Type B pancreatic cell (in vitro differentiated cells): ENCODE data around the gene RPL22. TPM values are rescaled to one million over a fixed set of nuclear protein-coding genes. Genes with fewer than 3 reads are reported as not detected.

Experiments used
- DNase-seq: peaks from one replicate; pipeline ENCODE4 v3.0.0; 2021; ENCODE audit warnings: mixed read lengths; ENCODE audit not compliant: unreplicated experiment; ENCODE audit errors: extremely low spot score
- H3K27ac Mint-ChIP-seq: 2 replicates; pipeline ENCODE4 v1.8.0; 2021; ENCODE audit warnings: mild to moderate bottlenecking, mixed read lengths
- H3K27me3 Mint-ChIP-seq: 2 replicates; pipeline ENCODE4 v1.8.0; 2021; ENCODE audit warnings: mixed read lengths
- H3K36me3 Mint-ChIP-seq: 2 replicates; pipeline ENCODE4 v1.8.0; 2021; ENCODE audit warnings: mixed read lengths
- H3K4me1 Mint-ChIP-seq: one replicate; pipeline ENCODE4 v1.8.0; 2021; ENCODE audit warnings: mixed read lengths; ENCODE audit not compliant: unreplicated experiment
- H3K4me3 Mint-ChIP-seq: 2 replicates; pipeline ENCODE4 v1.8.0; 2021; ENCODE audit warnings: mild to moderate bottlenecking, mixed read lengths
- H3K9me3 Mint-ChIP-seq: 2 replicates; pipeline ENCODE4 v1.8.0; 2021; ENCODE audit warnings: mixed read lengths
- total RNA-seq: library from RNA; stranded (reverse); gene quantifications from 2 replicates; pipeline ENCODE4 v1.2.1, GENCODE V29; 2021; ENCODE audit warnings: low replicate concordance
- TF ChIP-seq, protein P1 (sequence below): fragments of 200-600 bp; sonication (generic); conservative IDR thresholded peaks from 2 replicates; pipeline ENCODE4 v1.5.0; 2021; ENCODE audit warnings: antibody characterized with exemption, mild to moderate bottlenecking

Gene RPL22
- total RNA-seq, 1 donor from 2014 or later: 499 TPM

DNA sequence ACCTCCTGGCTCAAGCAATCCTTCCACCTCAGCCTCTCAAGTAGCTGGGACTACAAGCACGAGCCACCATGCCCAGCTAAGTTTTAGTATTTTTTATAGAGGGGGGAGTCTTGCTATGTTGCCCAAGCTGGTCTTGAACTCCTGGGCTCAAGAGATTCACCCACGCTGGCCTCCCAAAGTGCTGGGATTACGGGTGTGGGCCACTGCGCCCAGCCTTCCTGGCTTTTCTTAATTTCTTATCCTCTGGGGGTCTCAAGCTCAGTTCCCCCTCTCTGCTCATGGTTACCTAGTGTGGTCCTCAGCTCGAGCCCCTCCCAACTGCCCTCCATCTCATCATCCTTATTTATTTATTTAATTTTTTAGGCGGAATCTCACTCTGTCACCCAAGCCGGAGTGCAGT, 2.9 kb upstream of the RPL22 start:
- DNase-seq: no peak
- peaks cover 9% of the 10 kb centered on the region for H3K36me3 Mint-ChIP-seq
- no peaks in the 10 kb centered on the region for H3K9me3 Mint-ChIP-seq
- H3K27me3 Mint-ChIP-seq: peaks cover 3% of the 10 kb centered on the region
- no peak overlapping the region for H3K4me3 Mint-ChIP-seq
- H3K4me1 Mint-ChIP-seq: peaks cover 25% of the 10 kb centered on the region
- no peak overlapping the region for H3K27ac Mint-ChIP-seq
- TF ChIP-seq, protein P1, sequence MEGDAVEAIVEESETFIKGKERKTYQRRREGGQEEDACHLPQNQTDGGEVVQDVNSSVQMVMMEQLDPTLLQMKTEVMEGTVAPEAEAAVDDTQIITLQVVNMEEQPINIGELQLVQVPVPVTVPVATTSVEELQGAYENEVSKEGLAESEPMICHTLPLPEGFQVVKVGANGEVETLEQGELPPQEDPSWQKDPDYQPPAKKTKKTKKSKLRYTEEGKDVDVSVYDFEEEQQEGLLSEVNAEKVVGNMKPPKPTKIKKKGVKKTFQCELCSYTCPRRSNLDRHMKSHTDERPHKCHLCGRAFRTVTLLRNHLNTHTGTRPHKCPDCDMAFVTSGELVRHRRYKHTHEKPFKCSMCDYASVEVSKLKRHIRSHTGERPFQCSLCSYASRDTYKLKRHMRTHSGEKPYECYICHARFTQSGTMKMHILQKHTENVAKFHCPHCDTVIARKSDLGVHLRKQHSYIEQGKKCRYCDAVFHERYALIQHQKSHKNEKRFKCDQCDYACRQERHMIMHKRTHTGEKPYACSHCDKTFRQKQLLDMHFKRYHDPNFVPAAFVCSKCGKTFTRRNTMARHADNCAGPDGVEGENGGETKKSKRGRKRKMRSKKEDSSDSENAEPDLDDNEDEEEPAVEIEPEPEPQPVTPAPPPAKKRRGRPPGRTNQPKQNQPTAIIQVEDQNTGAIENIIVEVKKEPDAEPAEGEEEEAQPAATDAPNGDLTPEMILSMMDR: no peak

DNA sequence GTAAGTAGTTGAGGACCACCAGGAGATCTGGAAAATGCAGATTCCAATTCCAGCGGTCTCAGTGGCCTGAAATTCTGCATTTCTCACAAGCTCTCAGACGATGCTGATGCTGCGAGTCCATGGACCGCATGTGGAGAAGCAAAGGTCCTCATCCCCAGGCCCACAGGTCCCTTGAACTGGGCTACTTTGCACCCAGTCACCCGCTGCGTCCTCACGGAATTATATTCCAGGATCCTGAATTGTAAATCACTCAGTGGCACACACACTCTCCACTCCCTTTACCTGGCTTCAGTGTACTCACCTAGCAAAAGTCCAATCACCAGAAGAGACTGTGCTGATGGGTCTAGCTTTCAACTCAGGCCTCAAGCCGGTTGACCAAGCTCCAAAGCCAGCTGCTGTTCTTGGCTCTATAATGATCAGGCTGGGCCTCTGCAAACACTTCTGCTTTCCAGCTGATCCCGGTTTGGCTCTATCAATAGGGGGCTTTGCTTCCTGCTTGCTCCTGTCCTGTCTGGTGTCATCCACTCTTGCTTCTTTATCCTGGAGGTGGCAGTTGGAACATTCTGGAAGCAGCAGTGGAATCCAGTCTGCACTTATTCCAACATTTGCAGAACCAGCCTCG, 904 bp upstream of the RPL22 start:
- Mint-ChIP-seq H3K27me3 (no peaks in the 10 kb centered on the region), H3K4me3 (peak overlapping the region; percentile 90), H3K9me3 (no peaks in the 10 kb centered on the region), H3K36me3 (peaks cover 18% of the 10 kb centered on the region), H3K27ac (peak overlapping the region; percentile 98), H3K4me1 (peaks cover 35% of the 10 kb centered on the region)
- no peak for DNase-seq
- TF ChIP-seq, protein P1: no peak

DNA sequence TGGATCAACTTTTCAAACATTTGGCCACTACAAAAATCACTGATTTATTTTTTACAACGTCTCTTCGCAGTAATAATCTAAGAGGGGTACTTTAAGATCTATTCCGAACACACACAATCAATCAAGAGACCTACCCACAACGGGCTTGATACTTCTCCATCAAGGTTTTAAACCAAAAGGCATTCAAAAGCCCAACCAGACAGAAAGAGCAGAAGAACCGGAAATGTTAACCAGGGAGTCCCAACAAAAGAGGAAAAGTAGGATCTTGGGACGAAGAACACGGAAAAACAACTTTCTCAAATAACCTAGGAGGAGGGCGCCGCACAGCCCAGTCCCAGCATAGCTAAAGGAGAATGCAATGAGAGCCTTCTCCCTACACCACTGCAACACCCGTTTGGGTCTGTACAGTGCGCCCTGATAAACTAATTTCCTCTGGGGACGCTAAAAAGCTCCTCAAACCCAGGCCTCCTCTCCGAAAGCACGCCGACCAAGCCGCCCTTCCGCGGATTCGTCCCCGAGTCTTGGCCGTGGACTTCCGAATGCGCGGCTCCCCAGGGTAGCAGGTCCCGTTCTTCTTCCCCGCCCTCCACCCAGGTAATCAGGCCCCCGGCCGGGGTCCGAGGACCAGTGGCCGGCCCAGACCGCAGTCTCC, 623 bp downstream of the RPL22 start:
- no peaks in the 10 kb centered on the region for H3K9me3 Mint-ChIP-seq
- peaks cover 18% of the 10 kb centered on the region for H3K36me3 Mint-ChIP-seq
- peak overlapping the region; percentile 90 for H3K4me3 Mint-ChIP-seq
- TF ChIP-seq, protein P1: no peak
- no peaks in the 10 kb centered on the region for H3K27me3 Mint-ChIP-seq
- H3K27ac Mint-ChIP-seq: peak overlapping the region; percentile 98
- peaks cover 32% of the 10 kb centered on the region for H3K4me1 Mint-ChIP-seq
- DNase-seq: no peak

DNA sequence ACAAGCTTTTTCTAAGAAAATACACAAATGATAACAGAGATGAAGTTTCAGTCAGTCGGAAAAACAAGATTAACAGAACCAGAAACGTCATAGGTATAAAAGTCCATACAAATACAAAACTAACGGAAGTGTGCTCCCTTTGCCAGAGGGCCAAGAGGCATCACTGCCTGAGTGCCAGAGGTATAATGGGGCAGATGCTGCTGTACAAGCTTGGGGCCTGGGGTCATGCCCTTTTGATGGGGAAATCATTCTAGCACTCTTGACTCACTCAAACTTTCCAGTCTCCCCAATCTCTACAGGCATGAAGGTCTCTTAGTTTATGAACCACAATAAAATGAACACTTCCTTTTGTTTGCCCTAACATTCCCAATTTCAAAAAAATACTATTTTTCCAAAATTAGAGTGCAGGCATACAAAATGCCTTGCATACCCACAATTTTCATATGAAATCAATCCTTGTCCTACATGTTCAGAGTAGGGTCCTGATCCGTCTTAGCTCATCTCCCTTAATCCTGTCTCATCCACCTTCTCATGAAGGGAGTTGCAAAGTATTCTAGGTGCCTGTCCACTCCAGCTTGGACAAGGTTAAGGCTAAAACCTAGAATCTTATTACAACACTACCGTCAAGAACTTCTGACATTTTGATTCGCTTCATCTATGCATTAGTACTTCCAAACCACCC, 1.5 kb downstream of the RPL22 start:
- TF ChIP-seq, protein P1: no peak
- no peak for DNase-seq
- H3K36me3 Mint-ChIP-seq: peaks cover 20% of the 10 kb centered on the region
- peak overlapping the region; percentile 90 for H3K4me3 Mint-ChIP-seq
- peak overlapping the region; percentile 98 for H3K27ac Mint-ChIP-seq
- H3K27me3 Mint-ChIP-seq: no peaks in the 10 kb centered on the region
- peaks cover 32% of the 10 kb centered on the region for H3K4me1 Mint-ChIP-seq
- H3K9me3 Mint-ChIP-seq: no peaks in the 10 kb centered on the region

DNA sequence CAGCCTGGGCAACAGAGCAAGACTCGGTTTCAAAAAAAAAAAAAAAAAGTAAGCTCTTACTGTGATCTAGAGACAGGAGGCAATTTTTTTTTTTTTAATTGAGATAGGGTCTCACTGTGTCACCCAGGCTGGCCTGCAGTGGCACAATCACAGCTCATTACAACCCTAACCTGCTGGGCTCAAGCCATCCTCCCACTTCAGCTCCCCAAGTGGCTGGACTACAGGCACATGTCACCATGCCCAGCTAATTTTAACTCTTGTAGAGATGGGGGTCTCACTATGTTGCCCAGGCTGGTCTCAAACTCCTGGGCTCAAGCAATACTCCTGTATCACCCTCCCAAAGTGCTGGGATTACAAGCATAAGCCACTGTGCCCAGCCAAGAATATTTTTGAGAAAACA, 7.4 kb downstream of the RPL22 start:
- peaks cover 13% of the 10 kb centered on the region for H3K4me1 Mint-ChIP-seq
- H3K9me3 Mint-ChIP-seq: no peaks in the 10 kb centered on the region
- H3K27me3 Mint-ChIP-seq: no peaks in the 10 kb centered on the region
- no peak overlapping the region for H3K27ac Mint-ChIP-seq
- no peak overlapping the region for H3K4me3 Mint-ChIP-seq
- H3K36me3 Mint-ChIP-seq: peaks cover 23% of the 10 kb centered on the region
- no peak for DNase-seq
- TF ChIP-seq, protein P1: no peak
